ENCODE data around the gene COPA. TPM values are rescaled to one million over a fixed set of nuclear protein-coding genes. Genes with fewer than 3 reads are reported as not detected.

Gene COPA
- total RNA-seq, 1 donor from 2014 or later: 143 TPM

- DNase-seq (ENCODE audit: low spot score, unreplicated experiment): no peak
- no peak for TF ChIP-seq CTCF (IDR thresholded peaks at IDR 0.05; ENCODE audit: unreplicated experiment)
- H3K36me3 Mint-ChIP-seq (ENCODE audit: insufficient read depth): no peaks in the 10 kb centered on the region
- no peak overlapping the region for H3K27ac Mint-ChIP-seq
- H3K27me3 Mint-ChIP-seq: peaks cover 11% of the 10 kb centered on the region
- no peak overlapping the region for H3K4me3 Mint-ChIP-seq (ENCODE audit: low read depth)
- no peaks in the 10 kb centered on the region for H3K9me3 Mint-ChIP-seq (ENCODE audit: low read depth)
- H3K4me1 Mint-ChIP-seq (ENCODE audit: low read depth): peaks cover 1% of the 10 kb centered on the region
These were observed 27.7 kb upstream of the COPA start for GRCh38 chr1:160370561-160371345.

GRCh38 chr1:160369087-160369486 lies 26.0 kb upstream of the COPA start:
- no peaks in the 10 kb centered on the region for H3K9me3 Mint-ChIP-seq (ENCODE audit: low read depth)
- peaks cover 3% of the 10 kb centered on the region for H3K27me3 Mint-ChIP-seq
- DNase-seq (ENCODE audit: low spot score, unreplicated experiment): no peak
- no peak overlapping the region for H3K4me3 Mint-ChIP-seq (ENCODE audit: low read depth)
- no peak overlapping the region for H3K27ac Mint-ChIP-seq
- H3K4me1 Mint-ChIP-seq (ENCODE audit: low read depth): no peaks in the 10 kb centered on the region
- no peaks in the 10 kb centered on the region for H3K36me3 Mint-ChIP-seq (ENCODE audit: insufficient read depth)
- no peak for TF ChIP-seq CTCF (IDR thresholded peaks at IDR 0.05; ENCODE audit: unreplicated experiment)

- H3K9me3 Mint-ChIP-seq (ENCODE audit: low read depth): no peaks in the 10 kb centered on the region
- TF ChIP-seq CTCF (IDR thresholded peaks at IDR 0.05; ENCODE audit: unreplicated experiment): no peak
These were observed 25.2 kb upstream of the COPA start for GRCh38 chr1:160367934-160368923.

GRCh38 chr1:160367516-160367900 lies 24.5 kb upstream of the COPA start:
- H3K36me3 Mint-ChIP-seq (ENCODE audit: insufficient read depth): no peaks in the 10 kb centered on the region
- no peak overlapping the region for H3K4me3 Mint-ChIP-seq (ENCODE audit: low read depth)
- H3K27me3 Mint-ChIP-seq: no peaks in the 10 kb centered on the region
- TF ChIP-seq CTCF (IDR thresholded peaks at IDR 0.05; ENCODE audit: unreplicated experiment): no peak
- no peak overlapping the region for H3K27ac Mint-ChIP-seq
- H3K4me1 Mint-ChIP-seq (ENCODE audit: low read depth): peaks cover 3% of the 10 kb centered on the region
- H3K9me3 Mint-ChIP-seq (ENCODE audit: low read depth): no peaks in the 10 kb centered on the region
- DNase-seq (ENCODE audit: low spot score, unreplicated experiment): no peak

More at GRCh38 chr1:160367934-160368923, 25.2 kb upstream of the COPA start:
- Mint-ChIP-seq H3K4me1 (ENCODE audit: low read depth) (no peaks in the 10 kb centered on the region), H3K27ac (no peak overlapping the region), H3K27me3 (no peaks in the 10 kb centered on the region), H3K4me3 (ENCODE audit: low read depth) (no peak overlapping the region), H3K36me3 (ENCODE audit: insufficient read depth) (no peaks in the 10 kb centered on the region)
- DNase-seq (ENCODE audit: low spot score, unreplicated experiment): no peak

Data from progenitor cell of endocrine pancreas (in vitro differentiated cells).